SH-SY5Y (cell line): Measurements from ENCODE around the gene PARVB.

ENCODE experiments used
- GATA2 ChIP-seq: IDR thresholded peaks from 2 replicates; pipeline ENCODE4 v1.6.1; 2011; ENCODE audit warnings: mild to moderate bottlenecking, low read depth, low read length
- GATA3 ChIP-seq: IDR thresholded peaks from 2 replicates; pipeline ENCODE4 v1.6.1; 2011; ENCODE audit warnings: low read depth, mild to moderate bottlenecking, low read length, moderate library complexity

The PARVB gene

DNA sequence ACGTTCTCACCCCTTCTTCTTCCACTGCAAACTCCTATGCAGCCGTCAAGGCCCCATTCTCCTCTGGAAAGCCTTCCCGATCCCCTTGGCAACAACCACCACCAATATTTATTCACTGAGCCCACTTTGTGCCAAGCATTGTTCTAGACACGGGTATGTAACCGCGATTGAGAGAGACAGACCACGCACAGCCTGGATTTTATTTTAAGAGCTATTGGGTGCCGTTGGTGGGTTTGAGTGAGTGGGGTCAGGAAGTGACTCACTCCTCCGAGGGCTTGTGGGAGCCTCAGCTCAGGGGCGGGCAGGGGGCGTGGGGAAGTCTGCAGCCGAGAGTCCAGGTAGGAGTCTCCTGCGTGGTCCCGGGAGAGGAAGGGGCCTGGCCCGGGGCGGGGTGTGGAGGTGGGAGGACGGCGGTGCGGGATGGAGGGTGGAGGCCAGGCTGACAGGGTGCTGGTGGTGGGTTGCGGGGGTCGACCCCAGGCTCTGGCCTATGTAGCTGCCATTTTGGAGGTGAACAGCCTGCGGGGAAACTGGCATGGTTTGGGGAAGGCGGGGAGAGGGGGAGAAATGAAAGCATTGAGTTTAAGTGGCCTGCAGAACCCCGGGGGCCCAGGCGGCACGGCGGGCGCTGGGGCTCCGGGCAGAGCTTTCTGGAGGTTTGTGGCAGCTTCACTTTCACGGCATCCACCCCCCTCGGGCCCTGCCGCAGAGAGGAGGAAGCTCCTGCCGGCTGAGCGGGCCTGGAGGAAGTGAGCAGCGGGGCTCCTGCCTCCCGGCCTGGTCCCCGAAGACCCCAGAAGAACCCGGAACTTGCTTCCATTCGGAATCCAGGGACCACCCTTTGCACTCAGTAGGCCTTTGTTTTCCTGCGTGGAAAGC, 157.2 kb downstream of the PARVB start:
- TF ChIP-seq GATA3 (no peak), GATA2 (no peak)

GRCh38 chr22:44181912-44182587, 157.9 kb downstream of the PARVB start:
- TF ChIP-seq GATA2 (no peak), GATA3 (no peak)

DNA sequence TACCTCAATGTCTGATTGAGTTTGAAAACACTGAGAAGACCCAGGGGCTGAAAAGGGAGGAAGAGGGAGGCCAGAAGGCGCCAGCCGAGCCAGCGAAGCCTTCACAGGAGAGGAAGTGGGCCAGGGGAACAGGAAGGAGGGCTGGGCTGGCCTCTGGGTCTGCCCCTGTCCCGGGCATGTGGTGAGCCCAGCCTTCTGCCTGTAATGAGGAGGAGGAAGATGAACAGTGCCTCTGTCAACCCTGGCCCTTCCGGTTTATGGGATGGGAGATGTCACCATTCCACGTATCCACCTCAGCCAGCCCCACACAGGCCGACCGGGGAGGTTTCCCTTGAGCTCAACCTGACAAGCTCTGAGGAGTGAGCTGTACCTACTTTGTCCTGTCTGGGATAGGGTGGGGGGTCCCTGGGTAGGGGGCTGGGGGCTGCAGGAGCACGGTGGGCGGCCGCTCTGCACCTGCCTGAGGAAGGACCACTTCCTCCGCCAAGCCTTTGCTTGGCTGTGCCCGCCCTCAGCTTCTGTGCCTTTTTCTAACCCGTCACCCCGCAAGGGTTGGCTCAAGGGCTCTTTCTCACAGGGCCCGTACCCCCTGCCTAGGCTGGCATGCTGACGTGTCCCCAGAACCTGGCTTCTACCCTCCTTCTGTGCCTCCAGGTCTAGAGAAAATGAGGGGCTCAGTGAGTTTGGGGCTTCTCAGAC, 158.6 kb downstream of the PARVB start:
- TF ChIP-seq GATA3 (no peak), GATA2 (no peak)

- TF ChIP-seq GATA2 (no peak), GATA3 (no peak)
These were observed 159.1 kb downstream of the PARVB start for GRCh38 chr22:44183287-44183588.

- no peak for TF ChIP-seq GATA3
- no peak for TF ChIP-seq GATA2
These were observed 159.9 kb downstream of the PARVB start for GRCh38 chr22:44184006-44184405.

DNA sequence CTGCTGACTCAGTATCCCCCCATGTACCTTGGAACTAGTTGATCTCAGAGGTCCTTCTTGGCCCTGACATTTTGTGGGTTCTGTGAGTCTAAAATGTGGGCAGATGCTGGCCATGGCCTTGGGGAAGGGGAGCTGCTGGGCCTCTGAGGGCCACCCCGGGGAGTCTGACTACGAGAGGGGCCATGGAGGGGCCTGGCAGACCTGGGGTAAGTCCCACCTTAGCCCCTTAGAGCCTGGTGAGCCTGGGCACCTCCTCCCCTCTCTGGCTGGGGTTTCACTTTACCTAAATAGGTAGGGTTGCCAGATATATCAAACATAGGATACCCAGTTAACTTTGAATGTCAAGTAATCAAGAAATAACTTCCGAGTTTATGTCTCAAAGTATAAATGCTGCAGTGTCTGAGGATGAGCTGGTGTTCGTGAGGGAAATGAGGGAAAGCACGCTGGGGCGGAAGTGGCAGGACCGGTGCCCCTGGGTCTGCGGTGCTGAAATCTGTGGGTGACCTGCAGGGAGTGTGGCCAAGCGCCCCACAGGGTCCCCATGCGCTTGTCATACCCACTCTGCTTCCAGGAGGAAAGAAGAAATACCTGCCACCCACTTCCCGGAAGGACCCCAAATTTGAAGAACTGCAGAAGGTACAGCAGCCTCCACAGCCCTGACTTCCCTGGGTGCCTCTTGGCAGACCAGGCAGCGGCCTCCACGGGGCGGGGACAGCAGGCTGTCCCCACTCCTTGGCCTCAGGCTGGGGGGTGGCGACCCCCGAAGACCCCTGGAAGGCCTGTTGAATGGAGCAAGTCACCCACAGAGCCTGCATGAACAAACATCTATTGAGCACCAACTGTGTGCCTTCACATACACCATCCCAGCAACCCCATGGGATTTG, 161.4 kb downstream of the PARVB start:
- TF ChIP-seq GATA3 (no peak), GATA2 (no peak)

GRCh38 chr22:44186121-44186510, 162.0 kb downstream of the PARVB start:
- TF ChIP-seq GATA3 (no peak), GATA2 (no peak)

GRCh38 chr22:44186737-44187136, 162.6 kb downstream of the PARVB start:
- TF ChIP-seq GATA3 (no peak), GATA2 (no peak)

DNA sequence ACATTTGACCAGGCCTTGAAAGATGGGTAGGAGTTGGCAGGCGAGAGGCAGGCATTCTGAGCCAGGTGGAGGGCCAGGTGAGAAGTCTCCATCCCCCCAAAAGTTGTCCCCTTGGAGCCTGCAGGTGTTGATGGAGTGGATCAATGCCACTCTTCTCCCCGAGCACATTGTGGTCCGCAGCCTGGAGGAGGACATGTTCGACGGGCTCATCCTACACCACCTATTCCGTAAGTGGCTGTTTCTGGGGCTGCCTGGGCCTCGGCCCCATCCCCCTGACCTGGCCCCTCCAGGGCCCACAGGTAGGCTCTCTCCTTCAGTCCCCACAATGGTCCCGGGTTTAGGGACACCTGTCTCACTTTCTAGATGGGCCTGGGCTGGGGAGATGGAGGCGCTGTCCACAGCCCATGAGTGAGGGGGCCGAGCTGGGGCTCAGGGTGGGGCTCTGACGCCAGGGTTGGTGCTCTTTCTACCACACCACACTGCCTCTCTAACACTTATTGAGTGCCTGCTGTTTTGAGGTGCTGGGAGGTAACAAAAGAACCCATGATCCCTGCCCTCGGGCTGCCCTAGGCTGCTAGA, 163.6 kb downstream of the PARVB start:
- TF ChIP-seq GATA2 (no peak), GATA3 (no peak)

DNA sequence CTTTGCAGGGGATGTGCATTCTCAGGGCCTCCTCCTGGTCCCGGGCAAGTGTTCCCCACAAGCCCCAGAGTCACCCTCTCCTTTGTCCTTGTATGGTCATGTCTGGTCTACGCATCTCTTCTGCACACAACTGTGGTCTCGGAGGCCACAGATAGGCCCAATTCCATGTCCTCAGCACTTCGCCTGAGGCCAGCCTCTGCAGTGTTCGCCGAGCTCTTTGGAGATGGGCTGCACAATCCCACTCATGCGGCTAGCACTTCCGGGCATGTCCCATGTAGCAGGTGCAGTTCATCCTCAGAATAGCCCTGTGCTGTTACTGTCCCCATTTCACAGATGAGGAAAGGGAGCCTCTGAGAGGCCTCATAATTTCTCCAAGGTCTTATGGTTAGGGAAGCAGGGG, 164.2 kb downstream of the PARVB start:
- TF ChIP-seq GATA3 (no peak), GATA2 (no peak)

DNA sequence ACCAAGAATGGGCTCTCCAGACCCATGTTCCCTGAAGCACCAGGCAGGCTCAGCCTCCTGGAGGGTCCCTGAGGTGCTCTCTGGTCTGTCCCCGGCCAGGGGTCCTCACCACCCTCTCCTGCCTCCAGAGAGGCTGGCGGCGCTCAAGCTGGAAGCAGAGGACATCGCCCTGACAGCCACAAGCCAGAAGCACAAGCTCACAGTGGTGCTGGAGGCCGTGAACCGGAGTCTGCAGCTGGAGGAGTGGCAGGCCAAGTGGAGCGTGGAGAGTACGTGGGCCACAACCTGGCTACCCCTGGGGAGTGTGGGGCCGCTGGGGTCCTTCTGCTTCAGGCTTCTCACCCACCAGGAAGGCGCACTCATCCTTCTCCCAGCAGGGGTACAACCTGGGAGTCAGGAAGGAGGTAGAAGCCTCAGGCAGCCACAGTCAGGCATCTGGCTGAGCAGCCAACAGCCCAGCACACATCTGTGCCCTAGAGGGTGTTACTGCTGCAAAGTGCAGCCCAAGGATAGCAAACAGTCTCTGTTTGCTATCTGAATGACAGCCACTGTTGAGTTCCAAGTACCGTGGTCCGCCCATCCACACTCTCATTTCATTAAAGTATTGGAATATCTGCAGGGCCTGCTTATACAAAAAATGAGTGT, 165.0 kb downstream of the PARVB start:
- TF ChIP-seq GATA2 (no peak), GATA3 (no peak)

GRCh38 chr22:44190381-44190976, 166.4 kb downstream of the PARVB start:
- no peak for TF ChIP-seq GATA3
- no peak for TF ChIP-seq GATA2
